OCI-LY1 (cell line): Measurements from ENCODE around the gene VEPH1.

Source experiments
- H2AFZ ChIP-seq: fragments of 200-600 bp; sonication (generic), shearing (Covaris generic); 2 replicates; pipeline ENCODE4 v1.6.0; 2014; ENCODE audit warnings: antibody characterized with exemption, mild to moderate bottlenecking, low read length
- H3F3A ChIP-seq: fragments of 200-600 bp; sonication (generic), shearing (Covaris generic); 2 replicates; pipeline ENCODE4 v1.6.0; 2014; ENCODE audit warnings: mild to moderate bottlenecking, antibody characterized with exemption, low read length, moderate library complexity; ENCODE audit not compliant: insufficient read depth
- H3K27ac ChIP-seq: fragments of 200-600 bp; sonication (generic); 2 replicates; pipeline ENCODE4 v1.5.1; 2014; ENCODE audit warnings: low read length, mixed run types, mild to moderate bottlenecking, low read depth; ENCODE audit not compliant: poor library complexity, severe bottlenecking
- H3K27me3 ChIP-seq: fragments of 200-600 bp; sonication (generic); 2 replicates; pipeline ENCODE4 v1.6.0; 2014; ENCODE audit warnings: antibody characterized with exemption, mild to moderate bottlenecking, low read length, moderate library complexity; ENCODE audit not compliant: insufficient read depth
- H3K36me3 ChIP-seq: fragments of 200-600 bp; sonication (generic); 2 replicates; pipeline ENCODE4 v1.6.1; 2014; ENCODE audit warnings: mild to moderate bottlenecking, antibody characterized with exemption, low read length, moderate library complexity, mixed read lengths; ENCODE audit not compliant: insufficient read depth
- H3K4me1 ChIP-seq: fragments of 200-600 bp; sonication (generic); 2 replicates; pipeline ENCODE4 v1.5.1; 2014; ENCODE audit warnings: mild to moderate bottlenecking, low read length, moderate library complexity; ENCODE audit not compliant: insufficient read depth, severe bottlenecking
- H3K4me2 ChIP-seq: fragments of 200-600 bp; sonication (generic), shearing (Covaris generic); 2 replicates; pipeline ENCODE4 v1.6.1; 2014; ENCODE audit warnings: low read length
- H3K4me3 ChIP-seq: fragments of 200-600 bp; sonication (generic); 2 replicates; pipeline ENCODE4 v1.5.1; 2014; ENCODE audit warnings: low read length, low read depth, mild to moderate bottlenecking, mixed read lengths; ENCODE audit not compliant: poor library complexity, severe bottlenecking
- H3K79me2 ChIP-seq: fragments of 200-600 bp; shearing (Covaris generic); 2 replicates; pipeline ENCODE4 v1.6.1; 2016; ENCODE audit warnings: mixed run types, low read length, mixed read lengths; ENCODE audit not compliant: insufficient read depth
- H3K9ac ChIP-seq: fragments of 200-600 bp; sonication (generic), shearing (Covaris generic); 2 replicates; pipeline ENCODE4 v1.6.1; 2014; ENCODE audit warnings: mild to moderate bottlenecking, low read length, mixed read lengths
- H3K9me2 ChIP-seq: fragments of 200-600 bp; sonication (generic), shearing (Covaris generic); 2 replicates; pipeline ENCODE4 v1.6.1; 2014; ENCODE audit warnings: low read depth, mild to moderate bottlenecking, low read length, mixed read lengths
- H3K9me3 ChIP-seq: fragments of 200-600 bp; shearing (Covaris generic); 2 replicates; pipeline ENCODE4 v1.6.1; 2014; ENCODE audit warnings: low read length, mixed read lengths
- H4K20me1 ChIP-seq: fragments of 200-600 bp; sonication (generic), shearing (Covaris generic); 2 replicates; pipeline ENCODE4 v1.6.0; 2016; ENCODE audit warnings: mild to moderate bottlenecking, low read length; ENCODE audit not compliant: insufficient read depth
- CTCF ChIP-seq: fragments of 200-600 bp; sonication (generic), shearing (Covaris generic); IDR thresholded peaks from 2 replicates; pipeline ENCODE4 v1.5.1; 2017; ENCODE audit warnings: mild to moderate bottlenecking, antibody characterized with exemption, low read length, moderate library complexity, mixed read lengths
- EZH2 ChIP-seq: fragments of 200-600 bp; sonication (generic), shearing (Covaris generic); IDR thresholded peaks from 2 replicates; pipeline ENCODE4 v1.8.0; 2017; ENCODE audit warnings: borderline replicate concordance, mixed run types, mild to moderate bottlenecking, antibody characterized with exemption, low read length, moderate library complexity, mixed read lengths

VEPH1 gene

GRCh38 chr3:157520485-157521150, 17.4 kb upstream of the VEPH1 start:
- Histone ChIP-seq H3K9me2 (no peaks in the 10 kb centered on the region), H3K27me3 (no peaks in the 10 kb centered on the region), H3K4me3 (no peak overlapping the region), H3K79me2 (no peaks in the 10 kb centered on the region), H3K36me3 (no peaks in the 10 kb centered on the region), H3K4me2 (no peak overlapping the region), H2AFZ (no peak overlapping the region), H3K9ac (no peak overlapping the region), H4K20me1 (no peaks in the 10 kb centered on the region), H3F3A (no peaks in the 10 kb centered on the region), H3K27ac (no peak overlapping the region), H3K4me1 (no peaks in the 10 kb centered on the region), H3K9me3 (no peaks in the 10 kb centered on the region)
- TF ChIP-seq EZH2 (no peak), CTCF (no peak)

GRCh38 chr3:157518881-157519280, 15.7 kb upstream of the VEPH1 start:
- no peaks in the 10 kb centered on the region for H4K20me1 ChIP-seq
- no peaks in the 10 kb centered on the region for H3K4me1 ChIP-seq
- H3K79me2 ChIP-seq = no peaks in the 10 kb centered on the region
- TF ChIP-seq EZH2 (no peak), CTCF (no peak)
- H3K36me3 ChIP-seq = no peaks in the 10 kb centered on the region
- H3K9me2 ChIP-seq = no peaks in the 10 kb centered on the region
- H3K27me3 ChIP-seq = no peaks in the 10 kb centered on the region
- H3K4me2 ChIP-seq = no peak overlapping the region
- H3K9ac ChIP-seq = no peak overlapping the region
- no peaks in the 10 kb centered on the region for H3K9me3 ChIP-seq
- H3K4me3 ChIP-seq = no peak overlapping the region
- H3F3A ChIP-seq = no peaks in the 10 kb centered on the region
- no peak overlapping the region for H3K27ac ChIP-seq
- no peak overlapping the region for H2AFZ ChIP-seq

- Histone ChIP-seq H3K9me2 (no peaks in the 10 kb centered on the region), H3K36me3 (no peaks in the 10 kb centered on the region), H3F3A (no peaks in the 10 kb centered on the region), H3K4me3 (no peak overlapping the region), H2AFZ (no peak overlapping the region), H4K20me1 (no peaks in the 10 kb centered on the region), H3K9me3 (no peaks in the 10 kb centered on the region), H3K79me2 (no peaks in the 10 kb centered on the region), H3K9ac (no peak overlapping the region), H3K27me3 (no peaks in the 10 kb centered on the region), H3K4me2 (no peak overlapping the region), H3K4me1 (no peaks in the 10 kb centered on the region), H3K27ac (no peak overlapping the region)
- TF ChIP-seq EZH2 (no peak), CTCF (no peak)
Measured at GRCh38 chr3:157516928-157517327, 13.7 kb upstream of the VEPH1 start.
